OCI-LY3 (cell line): Measurements from ENCODE around the gene MLPH.

ENCODE experiments used
- EZH2phosphoT487 ChIP-seq: fragments of 200-600 bp; shearing (Covaris generic); IDR thresholded peaks from 2 replicates; pipeline ENCODE4 v1.6.1; 2018; ENCODE audit warnings: antibody characterized with exemption, mixed run types, low read depth
- TF ChIP-seq, protein P1 (sequence below): fragments of 200-600, 300-600 bp; sonication (generic); IDR thresholded peaks from 2 replicates; pipeline ENCODE4 v1.5.1; 2014; ENCODE audit warnings: antibody characterized with exemption, low read length, low read depth

DNA sequence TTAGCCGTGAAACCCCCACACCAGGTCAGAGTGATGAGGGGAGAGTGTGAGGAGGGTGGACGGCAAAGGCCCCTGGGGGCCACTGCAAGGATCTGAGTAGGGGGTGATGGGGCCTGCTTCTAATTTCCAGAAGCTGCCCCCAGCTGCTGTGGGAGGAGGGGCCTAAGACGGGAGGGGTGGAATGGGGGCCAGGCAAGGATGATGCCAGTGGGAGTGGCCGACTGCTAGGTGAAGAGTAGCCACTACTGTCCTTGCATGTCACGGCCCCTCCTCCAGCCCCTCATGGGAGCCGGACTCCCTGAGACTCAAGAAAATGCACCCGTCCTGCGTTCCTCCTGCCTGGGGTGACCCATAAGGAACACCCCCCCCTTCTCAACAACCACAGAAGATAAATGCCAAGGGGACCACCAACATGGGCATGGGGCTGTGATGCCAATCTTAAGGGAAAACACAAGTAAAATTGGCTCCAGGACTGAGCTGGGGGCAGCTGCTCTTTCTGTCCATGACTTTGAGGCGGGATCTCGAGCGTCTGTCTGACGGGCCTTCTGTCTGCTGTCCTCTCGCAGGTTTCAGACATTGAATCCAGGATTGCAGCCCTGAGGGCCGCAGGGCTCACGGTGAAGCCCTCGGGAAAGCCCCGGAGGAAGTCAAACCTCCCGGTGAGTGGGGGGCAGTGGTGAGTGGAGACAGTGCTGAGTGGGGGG lies 55.1 kb downstream of the MLPH start:
- TF ChIP-seq, protein P1, sequence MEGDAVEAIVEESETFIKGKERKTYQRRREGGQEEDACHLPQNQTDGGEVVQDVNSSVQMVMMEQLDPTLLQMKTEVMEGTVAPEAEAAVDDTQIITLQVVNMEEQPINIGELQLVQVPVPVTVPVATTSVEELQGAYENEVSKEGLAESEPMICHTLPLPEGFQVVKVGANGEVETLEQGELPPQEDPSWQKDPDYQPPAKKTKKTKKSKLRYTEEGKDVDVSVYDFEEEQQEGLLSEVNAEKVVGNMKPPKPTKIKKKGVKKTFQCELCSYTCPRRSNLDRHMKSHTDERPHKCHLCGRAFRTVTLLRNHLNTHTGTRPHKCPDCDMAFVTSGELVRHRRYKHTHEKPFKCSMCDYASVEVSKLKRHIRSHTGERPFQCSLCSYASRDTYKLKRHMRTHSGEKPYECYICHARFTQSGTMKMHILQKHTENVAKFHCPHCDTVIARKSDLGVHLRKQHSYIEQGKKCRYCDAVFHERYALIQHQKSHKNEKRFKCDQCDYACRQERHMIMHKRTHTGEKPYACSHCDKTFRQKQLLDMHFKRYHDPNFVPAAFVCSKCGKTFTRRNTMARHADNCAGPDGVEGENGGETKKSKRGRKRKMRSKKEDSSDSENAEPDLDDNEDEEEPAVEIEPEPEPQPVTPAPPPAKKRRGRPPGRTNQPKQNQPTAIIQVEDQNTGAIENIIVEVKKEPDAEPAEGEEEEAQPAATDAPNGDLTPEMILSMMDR: no peak
- no peak for TF ChIP-seq EZH2phosphoT487
